Skeletal muscle tissue (tissue), 4 donors: Measurements from ENCODE around the gene ONECUT3. TPM values are rescaled to one million over a fixed set of nuclear protein-coding genes. Genes with fewer than 3 reads are reported as not detected.

Experiments
- H3K27ac ChIP-seq: one replicate; pipeline ENCODE4 v1.7.0; 2013; ENCODE audit warnings: mild to moderate bottlenecking, low read depth, low read length, inconsistent platforms
- H3K27me3 ChIP-seq, 3 donors: one replicate each; pipeline ENCODE4 v1.7.0; 2013; ENCODE audit warnings: low read length in 3 of 3; ENCODE audit not compliant: control insufficient read depth in 3 of 3, insufficient read depth in 3 of 3
- H3K36me3 ChIP-seq, 3 donors: one replicate each; pipeline ENCODE4 v1.7.0; 2013; ENCODE audit warnings: low read length in 3 of 3; ENCODE audit not compliant: control insufficient read depth in 3 of 3, insufficient read depth in 3 of 3
- H3K4me1 ChIP-seq, 3 donors: one replicate each; pipeline ENCODE4 v1.7.0; 2013; ENCODE audit warnings: low read length in 3 of 3, mild to moderate bottlenecking in 3 of 3; ENCODE audit not compliant: control insufficient read depth in 3 of 3, insufficient read depth in 3 of 3
- H3K4me3 ChIP-seq, 3 donors: one replicate each; pipeline ENCODE4 v1.7.0; 2013; ENCODE audit warnings: low read length in 3 of 3
- H3K9ac ChIP-seq, 3 donors: one replicate each; pipeline ENCODE4 v1.7.0; 2013; ENCODE audit warnings: low read length in 3 of 3, mild to moderate bottlenecking in 3 of 3, moderate library complexity in 2 of 3, low read depth in 1 of 3
- H3K9me3 ChIP-seq, 3 donors: one replicate each; pipeline ENCODE4 v1.7.0; 2013; ENCODE audit warnings: low read length in 3 of 3; ENCODE audit not compliant: control insufficient read depth in 3 of 3
- total RNA-seq: library from RNA; depleted of rRNA; stranded (reverse); fragments of >200 nt; gene quantifications from one replicate; pipeline ENCODE4 v1.2.3, GENCODE V29; 2014
- donor health status: Osteomylitis.

Gene ONECUT3
- total RNA-seq, 1 donor from 2014 or later, result not detected

- no peaks in the 10 kb centered on the region for H3K9me3 ChIP-seq
- peaks cover 0 to 13% (median 7%) of the 10 kb centered on the region in 3 donors for H3K4me1 ChIP-seq
- no peaks in the 10 kb centered on the region for H3K36me3 ChIP-seq
- no peak overlapping the region for H3K9ac ChIP-seq
- peaks cover 74 to 87% (median 84%) of the 10 kb centered on the region in 3 donors for H3K27me3 ChIP-seq
- H3K4me3 ChIP-seq, result no peak overlapping the region
- H3K27ac ChIP-seq, result no peak overlapping the region
Observed at GRCh38 chr19:1748115-1748872, 5.0 kb upstream of the ONECUT3 start.

- no peaks in the 10 kb centered on the region for H3K9me3 ChIP-seq
- H3K36me3 ChIP-seq, result no peaks in the 10 kb centered on the region
- peaks cover 73 to 87% (median 82%) of the 10 kb centered on the region in 3 donors for H3K27me3 ChIP-seq
- no peak overlapping the region for H3K9ac ChIP-seq
- H3K4me3 ChIP-seq, result no peak overlapping the region
- H3K27ac ChIP-seq, result no peak overlapping the region
- peaks cover 0 to 13% (median 7%) of the 10 kb centered on the region in 3 donors for H3K4me1 ChIP-seq
Observed at GRCh38 chr19:1748873-1749341, 4.4 kb upstream of the ONECUT3 start.

GRCh38 chr19:1749373-1750342, 3.6 kb upstream of the ONECUT3 start:
- Histone ChIP-seq H3K27me3 (peaks cover 73 to 84% (median 78%) of the 10 kb centered on the region in 3 donors), H3K36me3 (no peaks in the 10 kb centered on the region), H3K9ac (no peak overlapping the region), H3K4me1 (peaks cover 0 to 13% (median 9%) of the 10 kb centered on the region in 3 donors), H3K27ac (no peak overlapping the region), H3K9me3 (no peaks in the 10 kb centered on the region), H3K4me3 (no peak overlapping the region)

GRCh38 chr19:1750343-1751021, 2.8 kb upstream of the ONECUT3 start:
- no peak overlapping the region for H3K27ac ChIP-seq
- no peak overlapping the region for H3K9ac ChIP-seq
- H3K36me3 ChIP-seq, result no peaks in the 10 kb centered on the region
- no peak overlapping the region for H3K4me3 ChIP-seq
- no peaks in the 10 kb centered on the region for H3K9me3 ChIP-seq
- peaks cover 0 to 18% (median 10%) of the 10 kb centered on the region in 3 donors for H3K4me1 ChIP-seq
- H3K27me3 ChIP-seq, result peaks cover 73 to 84% (median 78%) of the 10 kb centered on the region in 3 donors

- Histone ChIP-seq H3K9me3 (no peaks in the 10 kb centered on the region), H3K27me3 (peaks cover 78 to 88% (median 85%) of the 10 kb centered on the region in 3 donors), H3K9ac (no peak overlapping the region), H3K27ac (no peak overlapping the region), H3K36me3 (no peaks in the 10 kb centered on the region), H3K4me3 (no peak overlapping the region), H3K4me1 (peaks cover 0 to 20% (median 10%) of the 10 kb centered on the region in 3 donors)
Observed at GRCh38 chr19:1751367-1752008, 1.8 kb upstream of the ONECUT3 start.

GRCh38 chr19:1752009-1752756, 1.1 kb upstream of the ONECUT3 start:
- Histone ChIP-seq H3K36me3 (no peaks in the 10 kb centered on the region), H3K27ac (no peak overlapping the region), H3K9me3 (no peaks in the 10 kb centered on the region), H3K27me3 (peaks cover 77 to 87% (median 86%) of the 10 kb centered on the region in 3 donors), H3K4me3 (no peak overlapping the region), H3K4me1 (peaks cover 0 to 20% (median 10%) of the 10 kb centered on the region in 3 donors), H3K9ac (no peak overlapping the region)

- H3K4me1 ChIP-seq, result peaks cover 0 to 14% (median 9%) of the 10 kb centered on the region in 3 donors
- H3K36me3 ChIP-seq, result no peaks in the 10 kb centered on the region
- no peak overlapping the region for H3K4me3 ChIP-seq
- no peaks in the 10 kb centered on the region for H3K9me3 ChIP-seq
- H3K27me3 ChIP-seq, result peaks cover 71 to 87% (median 85%) of the 10 kb centered on the region in 3 donors
- no peak overlapping the region for H3K9ac ChIP-seq
- no peak overlapping the region for H3K27ac ChIP-seq
Observed at GRCh38 chr19:1754018-1754635, 821 bp downstream of the ONECUT3 start.

- Histone ChIP-seq H3K27me3 (peaks cover 70 to 87% (median 85%) of the 10 kb centered on the region in 3 donors), H3K36me3 (no peaks in the 10 kb centered on the region), H3K9ac (no peak overlapping the region), H3K27ac (no peak overlapping the region), H3K4me1 (peaks cover 0 to 13% (median 7%) of the 10 kb centered on the region in 3 donors), H3K4me3 (no peak overlapping the region), H3K9me3 (no peaks in the 10 kb centered on the region)
Observed at GRCh38 chr19:1754636-1755466, 1.5 kb downstream of the ONECUT3 start.
